OCI-LY1 (cell line): ENCODE measurements around the gene CHMP1B.

Experiments used
- H2AFZ ChIP-seq: fragments of 200-600 bp; sonication (generic), shearing (Covaris generic); 2 replicates; pipeline ENCODE4 v1.6.0; 2014; ENCODE audit warnings: antibody characterized with exemption, mild to moderate bottlenecking, low read length
- H3F3A ChIP-seq: fragments of 200-600 bp; sonication (generic), shearing (Covaris generic); 2 replicates; pipeline ENCODE4 v1.6.0; 2014; ENCODE audit warnings: mild to moderate bottlenecking, antibody characterized with exemption, low read length, moderate library complexity; ENCODE audit not compliant: insufficient read depth
- H3K27ac ChIP-seq: fragments of 200-600 bp; sonication (generic); 2 replicates; pipeline ENCODE4 v1.5.1; 2014; ENCODE audit warnings: low read length, mixed run types, mild to moderate bottlenecking, low read depth; ENCODE audit not compliant: poor library complexity, severe bottlenecking
- H3K27me3 ChIP-seq: fragments of 200-600 bp; sonication (generic); 2 replicates; pipeline ENCODE4 v1.6.0; 2014; ENCODE audit warnings: antibody characterized with exemption, mild to moderate bottlenecking, low read length, moderate library complexity; ENCODE audit not compliant: insufficient read depth
- H3K36me3 ChIP-seq: fragments of 200-600 bp; sonication (generic); 2 replicates; pipeline ENCODE4 v1.6.1; 2014; ENCODE audit warnings: mild to moderate bottlenecking, antibody characterized with exemption, low read length, moderate library complexity, mixed read lengths; ENCODE audit not compliant: insufficient read depth
- H3K4me1 ChIP-seq: fragments of 200-600 bp; sonication (generic); 2 replicates; pipeline ENCODE4 v1.5.1; 2014; ENCODE audit warnings: mild to moderate bottlenecking, low read length, moderate library complexity; ENCODE audit not compliant: insufficient read depth, severe bottlenecking
- H3K4me2 ChIP-seq: fragments of 200-600 bp; sonication (generic), shearing (Covaris generic); 2 replicates; pipeline ENCODE4 v1.6.1; 2014; ENCODE audit warnings: low read length
- H3K4me3 ChIP-seq: fragments of 200-600 bp; sonication (generic); 2 replicates; pipeline ENCODE4 v1.5.1; 2014; ENCODE audit warnings: low read length, low read depth, mild to moderate bottlenecking, mixed read lengths; ENCODE audit not compliant: poor library complexity, severe bottlenecking
- H3K79me2 ChIP-seq: fragments of 200-600 bp; shearing (Covaris generic); 2 replicates; pipeline ENCODE4 v1.6.1; 2016; ENCODE audit warnings: mixed run types, low read length, mixed read lengths; ENCODE audit not compliant: insufficient read depth
- H3K9ac ChIP-seq: fragments of 200-600 bp; sonication (generic), shearing (Covaris generic); 2 replicates; pipeline ENCODE4 v1.6.1; 2014; ENCODE audit warnings: mild to moderate bottlenecking, low read length, mixed read lengths
- H3K9me2 ChIP-seq: fragments of 200-600 bp; sonication (generic), shearing (Covaris generic); 2 replicates; pipeline ENCODE4 v1.6.1; 2014; ENCODE audit warnings: low read depth, mild to moderate bottlenecking, low read length, mixed read lengths
- H3K9me3 ChIP-seq: fragments of 200-600 bp; shearing (Covaris generic); 2 replicates; pipeline ENCODE4 v1.6.1; 2014; ENCODE audit warnings: low read length, mixed read lengths
- H4K20me1 ChIP-seq: fragments of 200-600 bp; sonication (generic), shearing (Covaris generic); 2 replicates; pipeline ENCODE4 v1.6.0; 2016; ENCODE audit warnings: mild to moderate bottlenecking, low read length; ENCODE audit not compliant: insufficient read depth
- CTCF ChIP-seq: fragments of 200-600 bp; sonication (generic), shearing (Covaris generic); IDR thresholded peaks from 2 replicates; pipeline ENCODE4 v1.5.1; 2017; ENCODE audit warnings: mild to moderate bottlenecking, antibody characterized with exemption, low read length, moderate library complexity, mixed read lengths
- EZH2 ChIP-seq: fragments of 200-600 bp; sonication (generic), shearing (Covaris generic); IDR thresholded peaks from 2 replicates; pipeline ENCODE4 v1.8.0; 2017; ENCODE audit warnings: borderline replicate concordance, mixed run types, mild to moderate bottlenecking, antibody characterized with exemption, low read length, moderate library complexity, mixed read lengths

The CHMP1B gene

GRCh38 chr18:11840493-11840892 is 10.7 kb upstream of the CHMP1B start:
- no peak overlapping the region for H2AFZ ChIP-seq
- H4K20me1 ChIP-seq, result no peaks in the 10 kb centered on the region
- no peak for TF ChIP-seq EZH2
- no peak for TF ChIP-seq CTCF

GRCh38 chr18:11842562-11842961 is 8.7 kb upstream of the CHMP1B start:
- Histone ChIP-seq H3K79me2 (no peaks in the 10 kb centered on the region), H3K9me3 (no peaks in the 10 kb centered on the region), H4K20me1 (no peaks in the 10 kb centered on the region), H3K4me1 (no peaks in the 10 kb centered on the region), H3K9me2 (no peaks in the 10 kb centered on the region), H3K36me3 (no peaks in the 10 kb centered on the region), H3K9ac (no peak overlapping the region), H3F3A (no peaks in the 10 kb centered on the region), H2AFZ (no peak overlapping the region), H3K27me3 (no peaks in the 10 kb centered on the region), H3K4me2 (no peak overlapping the region), H3K27ac (no peak overlapping the region), H3K4me3 (no peak overlapping the region)
- TF ChIP-seq EZH2, result no peak
- TF ChIP-seq CTCF, result no peak

More at GRCh38 chr18:11840493-11840892, 10.7 kb upstream of the CHMP1B start:
- Histone ChIP-seq H3K4me2 (no peak overlapping the region), H3K9me2 (no peaks in the 10 kb centered on the region), H3K9me3 (no peaks in the 10 kb centered on the region), H3K4me3 (no peak overlapping the region), H3K27me3 (no peaks in the 10 kb centered on the region), H3F3A (no peaks in the 10 kb centered on the region), H3K36me3 (no peaks in the 10 kb centered on the region), H3K27ac (no peak overlapping the region), H3K9ac (no peak overlapping the region), H3K4me1 (no peaks in the 10 kb centered on the region), H3K79me2 (no peaks in the 10 kb centered on the region)

GRCh38 chr18:11844436-11844835 is 6.8 kb upstream of the CHMP1B start:
- no peak for TF ChIP-seq EZH2
- no peak for TF ChIP-seq CTCF
- H3K9ac ChIP-seq, result no peak overlapping the region
- H3K4me2 ChIP-seq, result no peak overlapping the region
- no peaks in the 10 kb centered on the region for H4K20me1 ChIP-seq
- no peak overlapping the region for H2AFZ ChIP-seq
- no peak overlapping the region for H3K4me3 ChIP-seq
- no peaks in the 10 kb centered on the region for H3K36me3 ChIP-seq
- no peak overlapping the region for H3K27ac ChIP-seq
- H3K4me1 ChIP-seq, result no peaks in the 10 kb centered on the region
- no peaks in the 10 kb centered on the region for H3K79me2 ChIP-seq
- H3F3A ChIP-seq, result no peaks in the 10 kb centered on the region
- H3K9me2 ChIP-seq, result no peaks in the 10 kb centered on the region
- no peaks in the 10 kb centered on the region for H3K27me3 ChIP-seq
- H3K9me3 ChIP-seq, result no peaks in the 10 kb centered on the region
